Osteoblast (primary cell): Measurements from ENCODE around the gene DNAH17. TPM values are rescaled to one million over a fixed set of nuclear protein-coding genes. Genes with fewer than 3 reads are reported as not detected.

ENCODE experiments used
- DNase-seq: peaks from one replicate; pipeline ENCODE4 v3.0.0; 2011; ENCODE audit warnings: low spot score, mixed read lengths; ENCODE audit not compliant: insufficient read length; ENCODE audit errors: missing footprints
- H2AFZ ChIP-seq: 2 replicates; pipeline ENCODE4 v1.6.0; 2011; ENCODE audit warnings: mild to moderate bottlenecking, low read length
- H3K27ac ChIP-seq: 2 replicates; pipeline ENCODE4 v1.5.1; 2011; ENCODE audit warnings: mild to moderate bottlenecking, low read depth, low read length, moderate library complexity
- H3K27me3 ChIP-seq: 2 replicates; pipeline ENCODE4 v1.6.0; 2012; ENCODE audit warnings: mild to moderate bottlenecking, control low read depth, inconsistent platforms, low read length, moderate library complexity; ENCODE audit not compliant: insufficient read depth
- H3K36me3 ChIP-seq: 2 replicates; pipeline ENCODE4 v1.5.1; 2011; ENCODE audit warnings: mild to moderate bottlenecking, low read length, control low read depth, moderate library complexity; ENCODE audit not compliant: insufficient read depth
- H3K4me1 ChIP-seq: 2 replicates; pipeline ENCODE4 v1.5.1; 2011; ENCODE audit warnings: mild to moderate bottlenecking, low read length, control low read depth, moderate library complexity; ENCODE audit not compliant: insufficient read depth
- H3K4me2 ChIP-seq: 2 replicates; pipeline ENCODE4 v1.6.0; 2011; ENCODE audit warnings: mild to moderate bottlenecking, low read length; ENCODE audit not compliant: insufficient read depth
- H3K4me3 ChIP-seq: fragments of 200-600 bp; sonication (generic); 3 replicates; pipeline ENCODE4 v1.5.1; 2012; ENCODE audit warnings: mild to moderate bottlenecking, low read length, inconsistent platforms; ENCODE audit not compliant: insufficient read depth
- H3K79me2 ChIP-seq: 2 replicates; pipeline ENCODE4 v1.6.0; 2012; ENCODE audit warnings: mild to moderate bottlenecking, low read length, control low read depth, inconsistent platforms; ENCODE audit not compliant: insufficient read depth
- H3K9me3 ChIP-seq: 2 replicates; pipeline ENCODE4 v1.5.1; 2011; ENCODE audit warnings: low read depth, low read length, control low read depth
- H4K20me1 ChIP-seq: 2 replicates; pipeline ENCODE4 v1.6.0; 2012; ENCODE audit warnings: mild to moderate bottlenecking, low read length, control low read depth; ENCODE audit not compliant: insufficient read depth
- total RNA-seq: library from RNA; depleted of rRNA; stranded (reverse); fragments of >200 nt; gene quantifications from 2 replicates; pipeline ENCODE4 v1.2.3, GENCODE V29; 2012
- TF ChIP-seq, protein P1 (sequence below): IDR thresholded peaks from 2 replicates; pipeline ENCODE4 v1.5.1; 2011; ENCODE audit warnings: mild to moderate bottlenecking, low read depth, low read length, moderate library complexity; ENCODE audit errors: extremely low read depth

Gene DNAH17
- total RNA-seq, 1 donor, result under 0.01 TPM

- TF ChIP-seq, protein P1, sequence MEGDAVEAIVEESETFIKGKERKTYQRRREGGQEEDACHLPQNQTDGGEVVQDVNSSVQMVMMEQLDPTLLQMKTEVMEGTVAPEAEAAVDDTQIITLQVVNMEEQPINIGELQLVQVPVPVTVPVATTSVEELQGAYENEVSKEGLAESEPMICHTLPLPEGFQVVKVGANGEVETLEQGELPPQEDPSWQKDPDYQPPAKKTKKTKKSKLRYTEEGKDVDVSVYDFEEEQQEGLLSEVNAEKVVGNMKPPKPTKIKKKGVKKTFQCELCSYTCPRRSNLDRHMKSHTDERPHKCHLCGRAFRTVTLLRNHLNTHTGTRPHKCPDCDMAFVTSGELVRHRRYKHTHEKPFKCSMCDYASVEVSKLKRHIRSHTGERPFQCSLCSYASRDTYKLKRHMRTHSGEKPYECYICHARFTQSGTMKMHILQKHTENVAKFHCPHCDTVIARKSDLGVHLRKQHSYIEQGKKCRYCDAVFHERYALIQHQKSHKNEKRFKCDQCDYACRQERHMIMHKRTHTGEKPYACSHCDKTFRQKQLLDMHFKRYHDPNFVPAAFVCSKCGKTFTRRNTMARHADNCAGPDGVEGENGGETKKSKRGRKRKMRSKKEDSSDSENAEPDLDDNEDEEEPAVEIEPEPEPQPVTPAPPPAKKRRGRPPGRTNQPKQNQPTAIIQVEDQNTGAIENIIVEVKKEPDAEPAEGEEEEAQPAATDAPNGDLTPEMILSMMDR, result no peak
- H2AFZ ChIP-seq, result no peak overlapping the region
- no peak for DNase-seq
- peaks cover 35% of the 10 kb centered on the region for H3K36me3 ChIP-seq
- no peaks in the 10 kb centered on the region for H3K9me3 ChIP-seq
- peaks cover 13% of the 10 kb centered on the region for H4K20me1 ChIP-seq
- no peaks in the 10 kb centered on the region for H3K4me1 ChIP-seq
- H3K4me2 ChIP-seq, result no peak overlapping the region
- no peaks in the 10 kb centered on the region for H3K79me2 ChIP-seq
- H3K27me3 ChIP-seq, result no peaks in the 10 kb centered on the region
- H3K27ac ChIP-seq, result no peak overlapping the region
- H3K4me3 ChIP-seq, result no peak overlapping the region
These were observed 148.2 kb downstream of the DNAH17 start for GRCh38 chr17:78428836-78429617.

DNA sequence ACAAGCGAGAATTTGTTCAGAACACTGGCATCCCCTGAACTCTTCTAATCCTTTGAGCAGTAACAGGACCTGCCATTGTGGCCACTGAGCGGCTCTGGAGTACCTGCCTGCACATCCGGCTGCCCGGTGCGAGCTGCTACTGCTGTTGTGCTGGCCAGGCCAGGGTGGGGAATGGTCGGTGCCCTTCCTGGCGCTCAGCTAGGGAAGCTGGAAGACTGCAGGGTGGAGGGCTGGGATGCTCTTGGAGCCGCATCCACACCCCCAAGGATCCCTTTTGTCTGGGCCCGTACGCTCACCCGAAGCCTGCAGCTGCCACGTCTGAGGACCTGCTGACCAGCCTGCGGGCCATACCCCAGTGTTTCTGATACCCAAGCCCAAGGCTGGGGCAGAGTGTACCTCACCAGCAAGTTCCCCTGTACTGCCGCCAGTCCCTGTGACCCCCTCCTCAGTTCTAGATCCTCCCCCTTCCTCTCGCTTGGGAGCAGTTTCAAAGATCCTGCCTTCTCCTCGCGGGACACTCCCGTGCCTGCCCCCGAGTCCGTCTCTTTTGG is 149.1 kb downstream of the DNAH17 start:
- Histone ChIP-seq H3K4me2 (no peak overlapping the region), H3K36me3 (peaks cover 43% of the 10 kb centered on the region), H2AFZ (no peak overlapping the region), H3K4me3 (no peak overlapping the region), H3K9me3 (no peaks in the 10 kb centered on the region), H3K79me2 (no peaks in the 10 kb centered on the region), H4K20me1 (peaks cover 13% of the 10 kb centered on the region), H3K4me1 (no peaks in the 10 kb centered on the region), H3K27ac (no peak overlapping the region), H3K27me3 (no peaks in the 10 kb centered on the region)
- TF ChIP-seq, protein P1, result no peak
- DNase-seq, result no peak

- H3K4me3 ChIP-seq, result no peak overlapping the region
- no peak for DNase-seq
- no peak overlapping the region for H3K27ac ChIP-seq
- H3K4me1 ChIP-seq, result no peaks in the 10 kb centered on the region
- TF ChIP-seq, protein P1, result no peak
- H3K79me2 ChIP-seq, result no peaks in the 10 kb centered on the region
- no peak overlapping the region for H3K4me2 ChIP-seq
- peaks cover 46% of the 10 kb centered on the region for H3K36me3 ChIP-seq
- H4K20me1 ChIP-seq, result peaks cover 17% of the 10 kb centered on the region
- no peaks in the 10 kb centered on the region for H3K9me3 ChIP-seq
- H3K27me3 ChIP-seq, result no peaks in the 10 kb centered on the region
- H2AFZ ChIP-seq, result no peak overlapping the region
These were observed 150.1 kb downstream of the DNAH17 start for GRCh38 chr17:78427140-78427539.

GRCh38 chr17:78426293-78426879 is 150.8 kb downstream of the DNAH17 start:
- H3K36me3 ChIP-seq, result peaks cover 47% of the 10 kb centered on the region
- peaks cover 5% of the 10 kb centered on the region for H3K4me1 ChIP-seq
- peak; percentile 65 for DNase-seq
- TF ChIP-seq, protein P1, result no peak
- H3K4me2 ChIP-seq, result no peak overlapping the region
- no peak overlapping the region for H3K4me3 ChIP-seq
- no peak overlapping the region for H3K27ac ChIP-seq
- no peak overlapping the region for H2AFZ ChIP-seq
- no peaks in the 10 kb centered on the region for H3K9me3 ChIP-seq
- no peaks in the 10 kb centered on the region for H3K79me2 ChIP-seq
- no peaks in the 10 kb centered on the region for H3K27me3 ChIP-seq
- H4K20me1 ChIP-seq, result peaks cover 17% of the 10 kb centered on the region
